Glutamatergic neuron (in vitro differentiated cells): ENCODE results near the gene PLXNA2. TPM values are rescaled to one million over a fixed set of nuclear protein-coding genes. Genes with fewer than 3 reads are reported as not detected.

Experiments used
- DNase-seq: peaks from one replicate; pipeline ENCODE4 v3.0.0; 2022
- H3K27ac Mint-ChIP-seq: one replicate; pipeline ENCODE4 v1.8.0; 2020; ENCODE audit warnings: mild to moderate bottlenecking, mixed read lengths, inconsistent platforms; ENCODE audit not compliant: unreplicated experiment
- H3K27me3 Mint-ChIP-seq: one replicate; pipeline ENCODE4 v1.8.0; 2020; ENCODE audit warnings: mild to moderate bottlenecking, moderate library complexity, mixed read lengths, inconsistent platforms; ENCODE audit not compliant: unreplicated experiment
- H3K36me3 Mint-ChIP-seq: one replicate; pipeline ENCODE4 v1.8.0; 2020; ENCODE audit warnings: mild to moderate bottlenecking, mixed read lengths, inconsistent platforms; ENCODE audit not compliant: unreplicated experiment
- H3K4me1 Mint-ChIP-seq: one replicate; pipeline ENCODE4 v1.8.0; 2020; ENCODE audit warnings: mild to moderate bottlenecking, low read depth, mixed read lengths, inconsistent platforms; ENCODE audit not compliant: unreplicated experiment
- H3K4me3 Mint-ChIP-seq: one replicate; pipeline ENCODE4 v1.8.0; 2020; ENCODE audit warnings: mild to moderate bottlenecking, mixed read lengths, inconsistent platforms; ENCODE audit not compliant: unreplicated experiment
- H3K9me3 Mint-ChIP-seq: one replicate; pipeline ENCODE4 v1.8.0; 2020; ENCODE audit warnings: mild to moderate bottlenecking, moderate library complexity, mixed read lengths, inconsistent platforms; ENCODE audit not compliant: unreplicated experiment
- total RNA-seq: library from RNA; stranded (reverse); fragmentation: NEBNext Ultra II Directional; extraction: Animal tissue kit (Norgen Biotek cat#: 25700); gene quantifications from one replicate; pipeline ENCODE4 v1.2.1, GENCODE V29; 2021; ENCODE audit not compliant: unreplicated experiment
- TF ChIP-seq, protein P1 (sequence below): fragments of 200-600 bp; sonication (generic); IDR thresholded peaks from one replicate; pipeline ENCODE4 v1.5.0; 2021; ENCODE audit not compliant: partially characterized antibody, unreplicated experiment

The PLXNA2 gene
- total RNA-seq, 1 donor from 2014 or later: 66.0 TPM

DNA sequence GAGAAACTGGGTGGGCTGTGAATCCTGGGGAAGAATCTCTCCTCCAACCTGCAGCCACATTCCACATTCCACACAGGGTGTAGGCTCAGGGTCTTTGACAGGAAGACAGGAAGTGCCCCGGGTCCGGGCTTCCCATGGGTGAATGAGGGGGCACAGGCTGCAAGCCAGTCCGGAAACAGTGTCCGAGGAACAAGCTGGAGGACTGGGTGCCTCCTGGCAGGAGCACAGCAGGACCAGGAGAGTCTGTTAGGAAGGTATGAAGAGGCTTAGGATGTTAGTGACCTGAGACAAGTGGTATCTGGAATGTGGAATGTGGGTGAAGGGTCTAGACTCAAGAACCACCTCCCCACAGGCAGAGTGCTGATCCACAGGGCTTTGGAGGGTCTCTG is 212.3 kb downstream of the PLXNA2 start:
- H3K27me3 Mint-ChIP-seq: peaks cover 4% of the 10 kb centered on the region
- H3K27ac Mint-ChIP-seq: no peak overlapping the region
- H3K4me3 Mint-ChIP-seq: no peak overlapping the region
- peaks cover 10% of the 10 kb centered on the region for H3K4me1 Mint-ChIP-seq
- H3K9me3 Mint-ChIP-seq: peaks cover 4% of the 10 kb centered on the region
- peaks cover 6% of the 10 kb centered on the region for H3K36me3 Mint-ChIP-seq
- TF ChIP-seq, protein P1, sequence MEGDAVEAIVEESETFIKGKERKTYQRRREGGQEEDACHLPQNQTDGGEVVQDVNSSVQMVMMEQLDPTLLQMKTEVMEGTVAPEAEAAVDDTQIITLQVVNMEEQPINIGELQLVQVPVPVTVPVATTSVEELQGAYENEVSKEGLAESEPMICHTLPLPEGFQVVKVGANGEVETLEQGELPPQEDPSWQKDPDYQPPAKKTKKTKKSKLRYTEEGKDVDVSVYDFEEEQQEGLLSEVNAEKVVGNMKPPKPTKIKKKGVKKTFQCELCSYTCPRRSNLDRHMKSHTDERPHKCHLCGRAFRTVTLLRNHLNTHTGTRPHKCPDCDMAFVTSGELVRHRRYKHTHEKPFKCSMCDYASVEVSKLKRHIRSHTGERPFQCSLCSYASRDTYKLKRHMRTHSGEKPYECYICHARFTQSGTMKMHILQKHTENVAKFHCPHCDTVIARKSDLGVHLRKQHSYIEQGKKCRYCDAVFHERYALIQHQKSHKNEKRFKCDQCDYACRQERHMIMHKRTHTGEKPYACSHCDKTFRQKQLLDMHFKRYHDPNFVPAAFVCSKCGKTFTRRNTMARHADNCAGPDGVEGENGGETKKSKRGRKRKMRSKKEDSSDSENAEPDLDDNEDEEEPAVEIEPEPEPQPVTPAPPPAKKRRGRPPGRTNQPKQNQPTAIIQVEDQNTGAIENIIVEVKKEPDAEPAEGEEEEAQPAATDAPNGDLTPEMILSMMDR: no peak
- no peak for DNase-seq

DNA sequence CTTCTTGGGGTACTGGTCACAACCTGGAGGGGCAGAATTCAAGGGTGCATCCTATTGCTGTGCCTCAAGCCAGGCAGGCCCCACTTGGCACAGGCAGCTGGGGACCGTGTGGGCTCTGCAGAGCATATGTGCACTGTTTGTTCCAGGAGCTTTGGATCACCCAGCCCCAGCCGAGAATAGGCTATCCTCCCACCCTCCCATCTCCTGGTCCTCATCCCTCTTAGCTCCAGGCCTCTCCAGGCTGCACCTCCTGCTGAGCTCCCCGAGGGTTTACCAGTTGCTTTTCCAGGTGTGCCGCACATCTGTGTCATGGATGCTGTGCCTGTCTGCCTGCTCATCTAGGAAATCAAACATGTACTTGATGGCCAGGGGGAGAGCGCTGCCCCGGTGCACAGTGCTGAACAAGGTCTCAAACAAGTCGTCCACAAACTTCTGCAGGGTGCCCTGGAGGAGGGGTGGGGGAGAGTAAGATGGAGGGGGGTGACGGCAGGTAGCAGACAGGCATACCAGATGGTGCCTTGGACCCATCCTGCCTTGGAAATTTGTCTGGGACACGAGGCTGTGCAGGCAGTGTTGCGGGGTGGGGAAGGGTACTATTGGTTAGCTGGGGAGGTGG is 212.8 kb downstream of the PLXNA2 start:
- Mint-ChIP-seq H3K9me3 (peaks cover 4% of the 10 kb centered on the region), H3K27me3 (peaks cover 4% of the 10 kb centered on the region), H3K4me3 (no peak overlapping the region), H3K27ac (no peak overlapping the region), H3K36me3 (peaks cover 6% of the 10 kb centered on the region), H3K4me1 (peaks cover 5% of the 10 kb centered on the region)
- TF ChIP-seq, protein P1: no peak
- DNase-seq: no peak

GRCh38 chr1:208030288-208031091 is 213.7 kb downstream of the PLXNA2 start:
- Mint-ChIP-seq H3K27me3 (peaks cover 4% of the 10 kb centered on the region), H3K36me3 (peaks cover 6% of the 10 kb centered on the region), H3K4me3 (no peak overlapping the region), H3K9me3 (peaks cover 4% of the 10 kb centered on the region), H3K4me1 (peaks cover 4% of the 10 kb centered on the region), H3K27ac (no peak overlapping the region)
- no peak for DNase-seq
- TF ChIP-seq, protein P1: no peak

- TF ChIP-seq, protein P1: no peak
- Mint-ChIP-seq H3K27ac (no peak overlapping the region), H3K27me3 (peaks cover 4% of the 10 kb centered on the region), H3K4me3 (no peak overlapping the region), H3K36me3 (peaks cover 6% of the 10 kb centered on the region), H3K4me1 (peaks cover 4% of the 10 kb centered on the region), H3K9me3 (peaks cover 4% of the 10 kb centered on the region)
- DNase-seq: no peak
These were observed 214.6 kb downstream of the PLXNA2 start for GRCh38 chr1:208029381-208030287.
